ENCODE data around the gene CCR8. TPM values are rescaled to one million over a fixed set of nuclear protein-coding genes. Genes with fewer than 3 reads are reported as not detected.
"Not testable (repeated sequence)": the region's sequence is repeated elsewhere in the genome, so short reads cannot be mapped to it uniquely, and the experiment has no call there.

The CCR8 gene
- total RNA-seq, 1 donor from 2014 or later: not detected

- no peak for FAIRE-seq
- no peak for TF ChIP-seq CTCF (IDR thresholded peaks at IDR 0.05; ENCODE audit: insufficient read depth, low read length, severe bottlenecking)
- H3K27me3 ChIP-seq (ENCODE audit: control insufficient read depth, insufficient read depth, low read length): no peaks in the 10 kb centered on the region
- DNase-seq (ENCODE audit: low read depth): no peak
- no peak overlapping the region for H3K4me3 ChIP-seq (ENCODE audit: low read depth, low read length)
- no peaks in the 10 kb centered on the region for H3K36me3 ChIP-seq (ENCODE audit: control insufficient read depth, insufficient read depth, low read length)
These were observed 21.2 kb downstream of the CCR8 start for GRCh38 chr3:39350714-39351113.

GRCh38 chr3:39351134-39351533 is 21.6 kb downstream of the CCR8 start:
- FAIRE-seq: not testable (repeated sequence)

GRCh38 chr3:39353168-39353927 is 23.8 kb downstream of the CCR8 start:
- not testable (repeated sequence) for H3K4me3 ChIP-seq (ENCODE audit: low read depth, low read length); H3K27me3 ChIP-seq (ENCODE audit: control insufficient read depth, insufficient read depth, low read length); H3K36me3 ChIP-seq (ENCODE audit: control insufficient read depth, insufficient read depth, low read length); DNase-seq (ENCODE audit: low read depth); FAIRE-seq

More at GRCh38 chr3:39351134-39351533, 21.6 kb downstream of the CCR8 start:
- H3K4me3 ChIP-seq (ENCODE audit: low read depth, low read length); H3K36me3 ChIP-seq (ENCODE audit: control insufficient read depth, insufficient read depth, low read length); DNase-seq (ENCODE audit: low read depth); H3K27me3 ChIP-seq (ENCODE audit: control insufficient read depth, insufficient read depth, low read length): not testable (repeated sequence)

GRCh38 chr3:39358333-39358732 is 28.8 kb downstream of the CCR8 start:
- FAIRE-seq (no peak), DNase-seq (ENCODE audit: low read depth) (no peak)
- no peaks in the 10 kb centered on the region for H3K36me3 ChIP-seq (ENCODE audit: control insufficient read depth, insufficient read depth, low read length)
- H3K27me3 ChIP-seq (ENCODE audit: control insufficient read depth, insufficient read depth, low read length): no peaks in the 10 kb centered on the region
- no peak overlapping the region for H3K4me3 ChIP-seq (ENCODE audit: low read depth, low read length)
- TF ChIP-seq CTCF (IDR thresholded peaks at IDR 0.05; ENCODE audit: insufficient read depth, low read length, severe bottlenecking): no peak

- FAIRE-seq: no peak
- Histone ChIP-seq H3K27me3 (ENCODE audit: control insufficient read depth, insufficient read depth, low read length) (no peaks in the 10 kb centered on the region), H3K4me3 (ENCODE audit: low read depth, low read length) (no peak overlapping the region), H3K36me3 (ENCODE audit: control insufficient read depth, insufficient read depth, low read length) (no peaks in the 10 kb centered on the region)
- peak; percentile 43 for DNase-seq (ENCODE audit: low read depth)
- TF ChIP-seq CTCF (IDR thresholded peaks at IDR 0.05; ENCODE audit: insufficient read depth, low read length, severe bottlenecking): no peak
These were observed 31.9 kb downstream of the CCR8 start for GRCh38 chr3:39361252-39361927.

- H3K27me3 ChIP-seq (ENCODE audit: control insufficient read depth, insufficient read depth, low read length): no peaks in the 10 kb centered on the region
- no peak for FAIRE-seq
These were observed 32.7 kb downstream of the CCR8 start for GRCh38 chr3:39362192-39362591.

More at GRCh38 chr3:39362192-39362591, 32.7 kb downstream of the CCR8 start:
- H3K36me3 ChIP-seq (ENCODE audit: control insufficient read depth, insufficient read depth, low read length): no peaks in the 10 kb centered on the region
- DNase-seq (ENCODE audit: low read depth): peak; percentile 28
- no peak overlapping the region for H3K4me3 ChIP-seq (ENCODE audit: low read depth, low read length)
- no peak for TF ChIP-seq CTCF (IDR thresholded peaks at IDR 0.05; ENCODE audit: insufficient read depth, low read length, severe bottlenecking)

Measured in bronchial epithelial cell (primary cell).